Endothelial cell of umbilical vein (primary cell): ENCODE results near the gene HMBS.

Experiments used
- CTCF ChIP-seq, 2 donors: IDR thresholded peaks; 1 replicate in 1 of 2; 2 replicates in 1 of 2; pipeline ENCODE4 v1.5.1; 2011; ENCODE audit warnings: low read length in 2 of 2, mild to moderate bottlenecking in 2 of 2, moderate library complexity in 2 of 2, control low read depth in 1 of 2, inconsistent platforms in 1 of 2, low read depth in 1 of 2; ENCODE audit not compliant: insufficient read depth in 1 of 2; ENCODE audit errors: extremely low read depth in 1 of 2
- EZH2 ChIP-seq: IDR thresholded peaks from 2 replicates; pipeline ENCODE4 v1.6.1; 2012; ENCODE audit warnings: borderline replicate concordance, low read depth, mild to moderate bottlenecking, moderate library complexity, low read length, inconsistent platforms; ENCODE audit not compliant: severe bottlenecking

- TF ChIP-seq EZH2 (no peak), CTCF (IDR thresholded peaks at IDR 0.05; ENCODE audit: extremely low read depth in 1 of 2, insufficient read depth in 1 of 2, low read depth in 1 of 2, low read length in 2 of 2) (no peak)
These were observed 25.2 kb downstream of the HMBS start for GRCh38 chr11:119109843-119110242.
